Measurements from ENCODE around the gene CUTA. TPM values are rescaled to one million over a fixed set of nuclear protein-coding genes. Genes with fewer than 3 reads are reported as not detected.

Gene CUTA
- polyA plus RNA-seq, 1 of the 3 experiments (the other 2 are of a cell fraction) = 444 TPM

DNA sequence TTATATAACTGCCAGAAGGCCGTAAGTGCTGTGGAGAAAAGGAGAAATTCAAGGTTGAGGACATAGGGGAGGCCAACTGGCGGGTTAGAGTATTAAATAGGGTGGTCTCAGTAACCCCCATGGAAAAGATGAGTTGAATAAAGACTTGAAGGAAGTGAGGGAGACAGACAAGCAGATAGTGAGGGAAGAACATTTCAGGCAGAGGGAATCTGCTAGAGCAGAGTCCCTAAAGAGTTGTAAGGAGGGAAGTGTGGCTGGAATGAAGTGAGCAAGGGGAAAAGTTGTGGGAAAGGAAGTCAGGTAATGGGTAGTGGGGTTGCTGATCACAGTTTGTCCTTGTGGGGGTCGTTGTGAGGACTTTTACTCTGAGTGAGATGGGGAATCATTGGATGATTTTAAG, 24.9 kb downstream of the CUTA start:
- DNase-seq = no peak
- TF ChIP-seq MXI1 (IDR thresholded peaks at IDR 0.05; ENCODE audit: low read depth, low read length) (no peak), JUND (IDR thresholded peaks at IDR 0.05) (no peak), EP300 (IDR thresholded peaks at IDR 0.05; ENCODE audit: borderline replicate concordance in 1 of 2, low read depth in 1 of 2, low read length in 1 of 2) (no peak), RAD21 (IDR thresholded peaks at IDR 0.05; ENCODE audit: low read length) (no peak), SMC3 (IDR thresholded peaks at IDR 0.05; ENCODE audit: low read depth, low read length) (no peak), RFX5 (IDR thresholded peaks at IDR 0.05; ENCODE audit: low read length) (no peak), GABPA (IDR thresholded peaks at IDR 0.05; ENCODE audit: low read depth) (no peak), FOXM1 (IDR thresholded peaks at IDR 0.05; ENCODE audit: low read depth) (no peak), ELF1 (IDR thresholded peaks at IDR 0.05) (no peak), NFIC (IDR thresholded peaks at IDR 0.05; ENCODE audit: borderline replicate concordance) (no peak), CHD2 (IDR thresholded peaks at IDR 0.05; ENCODE audit: low read length, partially characterized antibody) (no peak), FOSL2 (IDR thresholded peaks at IDR 0.05; ENCODE audit: borderline replicate concordance, low read depth) (no peak), SIN3A (IDR thresholded peaks at IDR 0.05; ENCODE audit: borderline replicate concordance, low read depth, low read length) (no peak)
- TF ChIP-seq, protein P1, sequence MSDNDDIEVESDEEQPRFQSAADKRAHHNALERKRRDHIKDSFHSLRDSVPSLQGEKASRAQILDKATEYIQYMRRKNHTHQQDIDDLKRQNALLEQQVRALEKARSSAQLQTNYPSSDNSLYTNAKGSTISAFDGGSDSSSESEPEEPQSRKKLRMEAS (IDR thresholded peaks at IDR 0.05; ENCODE audit: low read depth) = no peak
- TF ChIP-seq, protein P2, sequence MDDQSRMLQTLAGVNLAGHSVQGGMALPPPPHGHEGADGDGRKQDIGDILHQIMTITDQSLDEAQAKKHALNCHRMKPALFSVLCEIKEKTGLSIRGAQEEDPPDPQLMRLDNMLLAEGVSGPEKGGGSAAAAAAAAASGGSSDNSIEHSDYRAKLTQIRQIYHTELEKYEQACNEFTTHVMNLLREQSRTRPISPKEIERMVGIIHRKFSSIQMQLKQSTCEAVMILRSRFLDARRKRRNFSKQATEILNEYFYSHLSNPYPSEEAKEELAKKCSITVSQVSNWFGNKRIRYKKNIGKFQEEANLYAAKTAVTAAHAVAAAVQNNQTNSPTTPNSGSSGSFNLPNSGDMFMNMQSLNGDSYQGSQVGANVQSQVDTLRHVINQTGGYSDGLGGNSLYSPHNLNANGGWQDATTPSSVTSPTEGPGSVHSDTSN (IDR thresholded peaks at IDR 0.05) = no peak
- TF ChIP-seq, protein P3, sequence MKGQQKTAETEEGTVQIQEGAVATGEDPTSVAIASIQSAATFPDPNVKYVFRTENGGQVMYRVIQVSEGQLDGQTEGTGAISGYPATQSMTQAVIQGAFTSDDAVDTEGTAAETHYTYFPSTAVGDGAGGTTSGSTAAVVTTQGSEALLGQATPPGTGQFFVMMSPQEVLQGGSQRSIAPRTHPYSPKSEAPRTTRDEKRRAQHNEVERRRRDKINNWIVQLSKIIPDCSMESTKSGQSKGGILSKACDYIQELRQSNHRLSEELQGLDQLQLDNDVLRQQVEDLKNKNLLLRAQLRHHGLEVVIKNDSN (IDR thresholded peaks at IDR 0.05; ENCODE audit: borderline replicate concordance, low read depth) = no peak
- TF ChIP-seq, protein P4, sequence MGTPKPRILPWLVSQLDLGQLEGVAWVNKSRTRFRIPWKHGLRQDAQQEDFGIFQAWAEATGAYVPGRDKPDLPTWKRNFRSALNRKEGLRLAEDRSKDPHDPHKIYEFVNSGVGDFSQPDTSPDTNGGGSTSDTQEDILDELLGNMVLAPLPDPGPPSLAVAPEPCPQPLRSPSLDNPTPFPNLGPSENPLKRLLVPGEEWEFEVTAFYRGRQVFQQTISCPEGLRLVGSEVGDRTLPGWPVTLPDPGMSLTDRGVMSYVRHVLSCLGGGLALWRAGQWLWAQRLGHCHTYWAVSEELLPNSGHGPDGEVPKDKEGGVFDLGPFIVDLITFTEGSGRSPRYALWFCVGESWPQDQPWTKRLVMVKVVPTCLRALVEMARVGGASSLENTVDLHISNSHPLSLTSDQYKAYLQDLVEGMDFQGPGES (IDR thresholded peaks at IDR 0.05; ENCODE audit: low read depth, low read length) = no peak
- TF ChIP-seq, protein P5, sequence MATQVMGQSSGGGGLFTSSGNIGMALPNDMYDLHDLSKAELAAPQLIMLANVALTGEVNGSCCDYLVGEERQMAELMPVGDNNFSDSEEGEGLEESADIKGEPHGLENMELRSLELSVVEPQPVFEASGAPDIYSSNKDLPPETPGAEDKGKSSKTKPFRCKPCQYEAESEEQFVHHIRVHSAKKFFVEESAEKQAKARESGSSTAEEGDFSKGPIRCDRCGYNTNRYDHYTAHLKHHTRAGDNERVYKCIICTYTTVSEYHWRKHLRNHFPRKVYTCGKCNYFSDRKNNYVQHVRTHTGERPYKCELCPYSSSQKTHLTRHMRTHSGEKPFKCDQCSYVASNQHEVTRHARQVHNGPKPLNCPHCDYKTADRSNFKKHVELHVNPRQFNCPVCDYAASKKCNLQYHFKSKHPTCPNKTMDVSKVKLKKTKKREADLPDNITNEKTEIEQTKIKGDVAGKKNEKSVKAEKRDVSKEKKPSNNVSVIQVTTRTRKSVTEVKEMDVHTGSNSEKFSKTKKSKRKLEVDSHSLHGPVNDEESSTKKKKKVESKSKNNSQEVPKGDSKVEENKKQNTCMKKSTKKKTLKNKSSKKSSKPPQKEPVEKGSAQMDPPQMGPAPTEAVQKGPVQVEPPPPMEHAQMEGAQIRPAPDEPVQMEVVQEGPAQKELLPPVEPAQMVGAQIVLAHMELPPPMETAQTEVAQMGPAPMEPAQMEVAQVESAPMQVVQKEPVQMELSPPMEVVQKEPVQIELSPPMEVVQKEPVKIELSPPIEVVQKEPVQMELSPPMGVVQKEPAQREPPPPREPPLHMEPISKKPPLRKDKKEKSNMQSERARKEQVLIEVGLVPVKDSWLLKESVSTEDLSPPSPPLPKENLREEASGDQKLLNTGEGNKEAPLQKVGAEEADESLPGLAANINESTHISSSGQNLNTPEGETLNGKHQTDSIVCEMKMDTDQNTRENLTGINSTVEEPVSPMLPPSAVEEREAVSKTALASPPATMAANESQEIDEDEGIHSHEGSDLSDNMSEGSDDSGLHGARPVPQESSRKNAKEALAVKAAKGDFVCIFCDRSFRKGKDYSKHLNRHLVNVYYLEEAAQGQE (IDR thresholded peaks at IDR 0.05; ENCODE audit: low read depth, low read length) = no peak
- TF ChIP-seq, protein P6, sequence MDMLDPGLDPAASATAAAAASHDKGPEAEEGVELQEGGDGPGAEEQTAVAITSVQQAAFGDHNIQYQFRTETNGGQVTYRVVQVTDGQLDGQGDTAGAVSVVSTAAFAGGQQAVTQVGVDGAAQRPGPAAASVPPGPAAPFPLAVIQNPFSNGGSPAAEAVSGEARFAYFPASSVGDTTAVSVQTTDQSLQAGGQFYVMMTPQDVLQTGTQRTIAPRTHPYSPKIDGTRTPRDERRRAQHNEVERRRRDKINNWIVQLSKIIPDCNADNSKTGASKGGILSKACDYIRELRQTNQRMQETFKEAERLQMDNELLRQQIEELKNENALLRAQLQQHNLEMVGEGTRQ (IDR thresholded peaks at IDR 0.05; ENCODE audit: borderline replicate concordance, low read depth, low read length) = no peak
- TF ChIP-seq, protein P7, sequence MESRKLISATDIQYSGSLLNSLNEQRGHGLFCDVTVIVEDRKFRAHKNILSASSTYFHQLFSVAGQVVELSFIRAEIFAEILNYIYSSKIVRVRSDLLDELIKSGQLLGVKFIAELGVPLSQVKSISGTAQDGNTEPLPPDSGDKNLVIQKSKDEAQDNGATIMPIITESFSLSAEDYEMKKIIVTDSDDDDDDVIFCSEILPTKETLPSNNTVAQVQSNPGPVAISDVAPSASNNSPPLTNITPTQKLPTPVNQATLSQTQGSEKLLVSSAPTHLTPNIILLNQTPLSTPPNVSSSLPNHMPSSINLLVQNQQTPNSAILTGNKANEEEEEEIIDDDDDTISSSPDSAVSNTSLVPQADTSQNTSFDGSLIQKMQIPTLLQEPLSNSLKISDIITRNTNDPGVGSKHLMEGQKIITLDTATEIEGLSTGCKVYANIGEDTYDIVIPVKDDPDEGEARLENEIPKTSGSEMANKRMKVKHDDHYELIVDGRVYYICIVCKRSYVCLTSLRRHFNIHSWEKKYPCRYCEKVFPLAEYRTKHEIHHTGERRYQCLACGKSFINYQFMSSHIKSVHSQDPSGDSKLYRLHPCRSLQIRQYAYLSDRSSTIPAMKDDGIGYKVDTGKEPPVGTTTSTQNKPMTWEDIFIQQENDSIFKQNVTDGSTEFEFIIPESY (IDR thresholded peaks at IDR 0.05; ENCODE audit: borderline replicate concordance, low read depth) = no peak
- Histone ChIP-seq H3K36me3 (replicated peaks in 1 of 2; ENCODE audit: control insufficient read depth in 1 of 2, insufficient read depth in 2 of 2, low read length in 1 of 2) (no peaks in the 10 kb centered on the region), H3K4me1 (ENCODE audit: control insufficient read depth in 1 of 2, insufficient read depth in 2 of 2, low read depth in 1 of 2, low read length in 1 of 2) (peaks cover 0 to 16% of the 10 kb centered on the region in 2 experiments; a peak in 3 of 4 replicates), H4K20me1 (ENCODE audit: insufficient read depth) (peaks cover 9% of the 10 kb centered on the region; the same call in 1 of the 2 replicates), H3F3A (replicated peaks; ENCODE audit: insufficient read depth) (peaks cover 5% of the 10 kb centered on the region), H3K9ac (peak overlapping the region; percentile 84), H3K4me2 (peak overlapping the region; percentile 91), H3K4me3 (ENCODE audit: low read depth in 2 of 2, low read length in 1 of 2) (peak overlapping the region; percentile 66 to 92; a peak in 3 of 4 replicates), H3K27ac (ENCODE audit: low read depth in 2 of 2, low read length in 1 of 2) (peak overlapping the region; percentile 35 to 67; a peak in 3 of 4 replicates), H3K9me3 (no peaks in the 10 kb centered on the region), H2AFZ (ENCODE audit: low read depth) (peak overlapping the region; percentile 72; the same call in 1 of the 2 replicates), H3K9me2 (no peaks in the 10 kb centered on the region), H3K79me2 (ENCODE audit: insufficient read depth) (peaks cover 64% of the 10 kb centered on the region), H3K27me3 (ENCODE audit: insufficient read depth) (no peaks in the 10 kb centered on the region)
- ChIA-PET POLR2A (no interaction called here), CTCF (interaction anchor here (0.9 to 6.2 kb wide), 2 partner anchors 8 to 33 kb away, joined by 6 to 20 read pairs; no protein-coding TSS in a partner anchor)
- 41% methylated on average over 3 of the region's 3 CpGs for WGBS (ENCODE audit: low lambda C conversion rate)

Measured in SK-N-SH (cell line).